NCI-H510A (cell line): ENCODE data around the gene DIPK1A.
A peak's percentile ranks its signal among the peaks of the same experiment; 100 is the strongest.

Experiments used
- DNase-seq: peaks from one replicate; lab custom pipeline; 2025; lab: John Stamatoyannopoulos, UW

Gene DIPK1A

GRCh38 chr1:92792340-92792782 is 168.9 kb downstream of the DIPK1A start:
- peak; percentile 11 for DNase-seq
